GM19023 (cell line): ENCODE measurements around the gene LRP2BP.

Experiments
- ATAC-seq: cut with Tn5 transposase; IDR thresholded peaks from one replicate; pipeline ENCODE4 v1.9.1; 2021; ENCODE audit warnings: mild to moderate bottlenecking, moderate library complexity; ENCODE audit not compliant: unreplicated experiment

Gene LRP2BP

GRCh38 chr4:185395238-185395955 lies at the start of gene LRP2BP:
LRP2BP (minus strand) TSS chr4:185395924; CDS start chr4:185378186, 17,738 bp downstream.
- no peak for ATAC-seq

- ATAC-seq, result no peak
Observed at GRCh38 chr4:185445209-185445608, 49.5 kb upstream of the LRP2BP start.

GRCh38 chr4:185441479-185441878 lies 45.8 kb upstream of the LRP2BP start:
- no peak for ATAC-seq

GRCh38 chr4:185437809-185438208 lies 42.1 kb upstream of the LRP2BP start:
- ATAC-seq, result no peak

- no peak for ATAC-seq
Observed at GRCh38 chr4:185435466-185435865, 39.7 kb upstream of the LRP2BP start.

GRCh38 chr4:185429660-185430059 lies 33.9 kb upstream of the LRP2BP start:
- ATAC-seq, result no peak

GRCh38 chr4:185426960-185427688 lies 31.4 kb upstream of the LRP2BP start:
- no peak for ATAC-seq

GRCh38 chr4:185425647-185426352 lies 30.1 kb upstream of the LRP2BP start, which contains the start of gene UFSP2:
UFSP2 (minus strand) TSS chr4:185425964; CDS start chr4:185425868, 96 bp downstream.
- peak; percentile 93 for ATAC-seq

GRCh38 chr4:185424905-185425646 lies 29.4 kb upstream of the LRP2BP start:
- ATAC-seq, result peak; percentile 1

- no peak for ATAC-seq
Observed at GRCh38 chr4:185421366-185422124, 25.8 kb upstream of the LRP2BP start.

GRCh38 chr4:185416955-185417354 lies 21.2 kb upstream of the LRP2BP start:
- no peak for ATAC-seq

GRCh38 chr4:185412412-185412811 lies 16.7 kb upstream of the LRP2BP start:
- no peak for ATAC-seq

GRCh38 chr4:185411849-185412248 lies 16.1 kb upstream of the LRP2BP start:
- no peak for ATAC-seq

- ATAC-seq, result no peak
Observed at GRCh38 chr4:185408432-185408831, 12.7 kb upstream of the LRP2BP start.

GRCh38 chr4:185405296-185405999 lies 9.7 kb upstream of the LRP2BP start:
- ATAC-seq, result no peak

- no peak for ATAC-seq
Observed at GRCh38 chr4:185404031-185404430, 8.3 kb upstream of the LRP2BP start.

GRCh38 chr4:185399466-185399865 lies 3.7 kb upstream of the LRP2BP start:
- no peak for ATAC-seq

- no peak for ATAC-seq
Observed at GRCh38 chr4:185398618-185399017, 2.9 kb upstream of the LRP2BP start.

- ATAC-seq, result peak; percentile 1
Observed at GRCh38 chr4:185396724-185397385, 1.1 kb upstream of the LRP2BP start, which contains the start of gene ANKRD37. ANKRD37 (plus strand) TSS chr4:185396841; CDS start chr4:185396924, 83 bp downstream.
